GM19240 (cell line): ENCODE data around the gene SCNN1B.
"Not testable (repeated sequence)": the region's sequence is repeated elsewhere in the genome, so short reads cannot be mapped to it uniquely, and the experiment has no call there.

ENCODE experiments used
- DNase-seq: peaks from one replicate; pipeline ENCODE4 v3.0.0; 2011; ENCODE audit warnings: low spot score; ENCODE audit not compliant: insufficient read length

SCNN1B gene

DNA sequence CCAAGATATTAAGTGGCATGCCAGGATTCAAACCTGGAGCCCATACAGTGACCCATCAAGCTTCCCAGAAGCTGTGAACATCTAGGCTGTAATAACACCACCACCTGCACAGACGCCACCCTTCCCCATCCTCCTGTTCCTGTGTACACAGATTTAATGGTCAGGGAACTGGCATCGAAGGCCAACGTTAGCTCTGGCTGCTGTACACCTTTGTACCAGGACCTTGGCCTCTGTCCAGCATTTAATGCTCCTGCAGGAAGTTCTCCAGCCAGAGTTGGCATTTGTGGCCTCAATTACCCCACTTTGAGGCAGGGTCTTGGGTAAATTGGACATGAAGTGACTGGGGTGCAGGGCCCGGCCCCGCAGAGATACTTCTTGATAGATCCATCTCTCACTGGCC is 49.3 kb downstream of the SCNN1B start:
- DNase-seq, result no peak

DNA sequence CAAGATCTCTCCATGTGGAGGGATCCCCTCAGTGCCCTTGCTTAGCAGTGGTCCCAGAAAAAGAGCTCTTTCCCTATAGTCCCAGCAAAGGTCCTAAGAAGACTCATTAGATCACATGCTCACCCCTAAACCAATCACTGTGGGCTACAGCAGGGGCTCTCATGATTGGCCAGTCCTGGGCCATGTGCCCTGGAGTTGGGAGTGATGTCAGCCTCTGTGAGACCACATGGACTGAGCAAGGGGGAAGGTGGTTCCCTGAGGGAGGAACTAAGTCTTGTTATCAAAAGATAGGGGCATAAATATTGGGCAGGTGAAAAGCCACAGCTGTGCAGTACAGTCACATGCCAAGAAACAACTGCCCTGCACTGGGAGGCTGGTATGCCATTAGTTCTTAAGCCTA is 51.3 kb downstream of the SCNN1B start:
- no peak for DNase-seq

GRCh38 chr16:23354246-23354645 is 52.1 kb downstream of the SCNN1B start:
- DNase-seq, result no peak

DNA sequence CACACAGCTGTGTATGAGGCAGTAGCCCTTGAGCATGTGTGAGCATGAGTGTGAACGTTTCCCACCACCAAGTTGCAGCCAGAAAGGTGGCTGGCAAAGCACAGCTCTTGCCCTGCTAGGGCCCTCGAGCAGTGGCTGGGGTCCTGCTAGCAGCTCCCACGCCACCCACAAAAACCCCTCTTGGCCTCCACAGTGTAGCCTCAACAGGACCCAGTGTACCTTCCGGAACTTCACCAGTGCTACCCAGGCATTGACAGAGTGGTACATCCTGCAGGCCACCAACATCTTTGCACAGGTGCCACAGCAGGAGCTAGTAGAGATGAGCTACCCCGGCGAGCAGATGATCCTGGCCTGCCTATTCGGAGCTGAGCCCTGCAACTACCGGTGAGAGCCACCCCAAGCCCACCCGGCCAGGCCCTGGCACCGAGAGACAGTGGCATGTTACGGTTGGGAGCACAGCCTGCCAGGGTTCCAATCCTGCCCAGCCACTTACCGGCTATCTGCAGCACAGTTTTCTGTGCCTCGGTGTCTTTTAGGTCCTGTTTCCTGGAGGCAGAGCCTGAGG is 53.1 kb downstream of the SCNN1B start:
- DNase-seq, result no peak

- DNase-seq, result no peak
These were observed 54.8 kb downstream of the SCNN1B start for GRCh38 chr16:23356941-23357340.

DNA sequence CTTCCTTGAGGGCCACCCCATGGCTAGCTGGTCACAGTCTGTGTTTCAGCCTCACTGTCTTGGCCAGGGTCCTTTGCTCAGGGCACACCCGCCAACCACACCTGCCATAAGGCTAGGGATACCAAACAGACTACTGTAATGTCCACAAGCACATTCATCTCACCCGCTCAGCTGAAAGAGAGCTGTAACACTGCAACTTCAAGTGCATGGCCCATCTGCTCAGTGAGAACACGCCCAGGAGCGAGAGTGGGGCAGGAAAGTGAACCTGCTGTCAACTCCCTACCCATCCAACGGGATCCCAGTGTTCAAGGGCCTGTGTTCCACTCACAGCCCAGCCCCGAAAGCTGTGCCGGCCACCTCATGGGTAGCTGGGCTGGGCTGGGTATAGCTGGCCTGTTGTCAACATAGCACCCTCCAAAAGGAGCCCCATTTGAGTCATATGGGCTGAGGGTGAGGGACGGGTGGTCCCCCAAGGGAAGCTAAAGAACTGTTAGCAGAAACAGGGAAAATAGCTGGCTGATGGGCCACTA is 55.7 kb downstream of the SCNN1B start:
- DNase-seq, result no peak

GRCh38 chr16:23359092-23359760 is 57.1 kb downstream of the SCNN1B start:
- DNase-seq, result no peak

- no peak for DNase-seq
These were observed 60.6 kb downstream of the SCNN1B start for GRCh38 chr16:23362460-23363317.

- DNase-seq, result no peak
These were observed 63.6 kb downstream of the SCNN1B start for GRCh38 chr16:23365602-23366240.

DNA sequence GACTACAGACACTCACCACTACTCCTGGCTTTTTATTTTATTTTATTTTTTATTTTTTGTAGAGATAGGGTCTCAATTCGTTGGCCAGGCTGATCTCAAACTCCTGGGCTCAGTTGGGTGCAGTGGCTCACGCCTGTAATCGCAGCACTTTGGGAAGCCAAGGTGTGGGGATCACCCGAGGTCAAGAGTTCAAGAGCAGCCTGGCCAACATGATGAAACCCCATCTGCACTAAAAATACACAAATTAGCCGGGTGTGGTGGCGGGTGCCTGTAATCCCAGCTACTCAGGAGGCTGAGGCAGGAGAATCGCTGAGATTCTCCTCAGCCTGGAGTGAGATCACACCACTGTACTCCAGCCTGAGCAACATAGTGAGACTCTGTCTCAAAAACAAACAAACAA is 64.2 kb downstream of the SCNN1B start:
- DNase-seq, result not testable (repeated sequence)

DNA sequence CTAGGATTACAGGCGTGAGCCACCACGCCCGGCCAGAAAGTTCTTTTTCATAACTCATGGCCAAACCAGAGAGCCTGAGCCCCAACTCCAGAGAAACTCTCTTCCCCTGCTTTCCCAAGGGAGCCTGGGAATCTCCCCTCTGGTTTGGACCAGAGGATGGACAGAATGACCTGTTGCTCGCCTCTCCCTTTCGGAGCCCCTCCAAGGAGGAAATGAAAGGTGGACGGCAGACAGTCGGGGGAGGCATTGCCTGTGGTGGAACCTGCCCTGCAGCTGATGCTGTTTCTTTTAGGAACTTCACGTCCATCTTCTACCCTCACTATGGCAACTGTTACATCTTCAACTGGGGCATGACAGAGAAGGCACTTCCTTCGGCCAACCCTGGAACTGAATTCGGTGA is 65.5 kb downstream of the SCNN1B start:
- no peak for DNase-seq

DNA sequence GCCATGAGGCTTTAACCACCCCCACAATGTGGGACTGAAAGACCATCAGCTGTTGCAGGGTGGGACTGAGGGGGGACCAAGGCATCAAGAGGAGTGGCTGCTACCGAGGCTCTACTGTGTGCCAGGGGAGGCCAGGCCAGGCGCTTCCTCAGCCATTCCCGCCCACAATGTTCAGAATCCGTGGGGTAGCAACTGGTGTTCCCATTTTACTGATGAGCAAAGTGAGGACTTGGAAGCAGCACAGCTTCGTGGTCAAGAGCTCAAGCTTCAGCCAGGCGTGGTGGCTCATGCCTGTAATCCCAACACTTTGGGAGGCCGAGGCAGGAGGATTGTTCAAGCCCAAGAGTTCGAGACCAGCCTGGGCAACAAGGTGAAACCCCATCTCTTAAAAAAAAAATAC is 65.9 kb downstream of the SCNN1B start:
- no peak for DNase-seq

- DNase-seq, result no peak
These were observed 66.4 kb downstream of the SCNN1B start for GRCh38 chr16:23368469-23368868.

GRCh38 chr16:23369416-23369815 is 67.3 kb downstream of the SCNN1B start:
- no peak for DNase-seq

DNA sequence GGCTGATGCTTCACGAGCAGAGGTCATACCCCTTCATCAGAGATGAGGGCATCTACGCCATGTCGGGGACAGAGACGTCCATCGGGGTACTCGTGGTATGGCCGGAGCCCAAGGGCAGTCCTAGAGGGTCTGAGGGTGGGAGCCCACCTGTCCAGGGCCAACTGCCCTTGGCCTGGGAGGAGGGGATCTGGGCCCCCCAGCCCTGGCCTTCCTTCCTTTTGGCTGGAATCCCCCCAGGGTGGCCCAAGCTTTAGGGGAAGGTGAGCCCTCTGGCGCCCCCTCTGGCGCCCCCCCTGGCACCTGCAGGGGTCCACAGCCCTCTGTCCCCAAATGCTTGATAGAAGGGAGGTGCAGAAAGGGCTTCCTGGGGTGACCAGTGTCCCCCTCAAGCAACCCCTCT is 69.3 kb downstream of the SCNN1B start:
- DNase-seq, result no peak

GRCh38 chr16:23373436-23374219 is 71.5 kb downstream of the SCNN1B start:
- DNase-seq, result no peak

DNA sequence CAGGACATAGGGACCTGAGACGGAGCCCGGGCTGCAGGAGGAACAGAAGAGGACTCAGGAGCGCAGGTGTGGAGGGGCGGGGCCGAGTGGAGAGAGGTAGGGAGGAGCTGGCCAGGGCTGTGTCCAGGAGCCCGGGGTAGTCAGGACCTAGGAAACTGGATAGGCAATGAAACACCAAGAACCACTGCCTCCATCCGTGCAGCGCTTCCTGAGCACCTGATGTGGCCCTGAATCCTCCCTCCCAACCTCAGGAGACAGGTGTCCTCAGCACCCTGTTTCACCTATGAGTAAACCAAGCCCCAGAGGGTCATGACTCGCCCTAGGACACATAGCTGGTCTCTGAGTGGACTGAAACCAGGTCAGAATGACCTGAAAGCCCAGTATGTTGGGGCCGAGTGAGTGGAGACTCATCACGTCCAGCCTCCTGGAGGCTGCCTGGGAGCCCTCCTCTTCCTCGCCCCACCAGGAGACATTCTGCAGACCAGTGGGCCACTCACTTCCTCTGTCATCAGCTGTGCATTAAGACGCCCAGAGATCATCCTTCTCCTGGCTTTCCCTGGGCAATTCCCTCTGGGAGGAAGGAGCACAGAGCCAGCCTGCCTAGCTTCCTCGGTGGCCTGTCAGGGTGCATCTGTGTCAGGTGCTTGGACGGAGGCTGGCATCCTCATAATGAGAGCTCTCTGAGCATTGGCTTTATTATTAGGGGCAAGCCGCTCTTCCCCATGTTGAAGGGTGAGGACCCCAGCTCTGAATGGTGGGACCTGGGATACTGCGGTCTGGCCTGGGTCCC is 72.8 kb downstream of the SCNN1B start:
- no peak for DNase-seq

DNA sequence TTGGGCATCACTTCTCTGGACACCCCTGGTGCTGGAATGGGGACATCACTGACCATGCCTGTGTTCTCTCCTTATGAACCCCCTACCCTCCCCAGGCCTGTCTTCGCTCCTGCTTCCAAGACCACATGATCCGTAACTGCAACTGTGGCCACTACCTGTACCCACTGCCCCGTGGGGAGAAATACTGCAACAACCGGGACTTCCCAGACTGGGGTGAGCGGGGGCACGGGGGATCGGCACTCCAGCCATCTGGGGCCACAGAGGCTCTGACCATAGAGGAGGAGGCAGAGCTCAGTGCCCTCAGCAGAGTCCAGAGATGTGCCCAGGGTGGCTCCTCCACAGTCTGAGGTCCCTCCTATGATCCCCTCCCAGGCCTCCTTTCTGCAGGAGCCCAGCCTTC is 73.5 kb downstream of the SCNN1B start:
- no peak for DNase-seq

DNA sequence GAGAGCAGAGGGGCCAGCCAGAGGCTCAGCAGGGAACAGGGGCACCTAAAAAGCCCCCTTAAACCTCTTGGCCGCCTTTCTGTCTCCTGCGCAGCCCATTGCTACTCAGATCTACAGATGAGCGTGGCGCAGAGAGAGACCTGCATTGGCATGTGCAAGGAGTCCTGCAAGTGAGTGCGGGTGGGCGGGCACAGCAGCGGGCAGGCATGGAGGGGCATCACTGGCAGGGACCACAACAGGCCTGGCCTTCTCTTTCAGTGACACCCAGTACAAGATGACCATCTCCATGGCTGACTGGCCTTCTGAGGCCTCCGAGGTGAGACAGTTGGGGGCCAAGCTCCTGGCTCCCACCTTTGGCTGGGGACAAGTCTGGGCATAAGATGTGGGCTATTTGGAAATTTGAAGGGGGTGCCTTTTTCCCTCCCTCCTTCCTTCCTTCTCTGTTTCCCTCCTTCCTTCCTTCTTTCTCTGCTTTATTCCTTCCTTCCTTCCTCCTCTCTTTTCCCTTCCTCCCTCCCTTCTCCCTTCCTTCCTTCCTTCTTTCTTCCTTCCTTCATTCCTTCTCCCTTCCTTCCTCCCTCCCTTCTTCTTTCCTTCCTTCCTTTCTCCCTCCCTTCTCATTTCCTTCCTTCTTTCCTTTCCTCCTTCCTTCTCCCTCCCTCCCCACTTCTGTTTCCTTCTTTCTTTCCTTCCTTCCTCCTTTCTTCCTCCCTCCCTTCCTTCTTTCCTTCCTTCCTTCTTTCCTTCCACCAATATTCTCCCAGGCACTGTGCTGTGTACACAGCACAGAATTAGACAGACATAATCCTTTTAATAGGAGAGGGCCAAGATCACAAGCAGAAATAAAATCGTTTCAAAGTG is 75.2 kb downstream of the SCNN1B start:
- DNase-seq, result no peak
